Peyer's patch (tissue), 4 donors: ENCODE measurements around the gene OMA1. TPM values are rescaled to one million over a fixed set of nuclear protein-coding genes. Genes with fewer than 3 reads are reported as not detected.
A peak's percentile ranks its signal among the peaks of the same experiment; 100 is the strongest.

Source experiments
- DNase-seq, 3 donors: peaks; one replicate each; pipeline ENCODE4 v3.0.0-alpha.2; 2017 to 2019
- H3K27ac ChIP-seq, 4 donors: fragments of 200-600 bp; sonication (generic); one replicate each; pipeline ENCODE4 v1.5.1; 2016 to 2019
- H3K27me3 ChIP-seq, 2 donors: fragments of 200-600 bp; sonication (generic); one replicate each; pipeline ENCODE4 v1.5.1; 2019
- H3K36me3 ChIP-seq, 3 donors: fragments of 200-600 bp; sonication (generic); one replicate each; pipeline ENCODE4 v1.5.1; 2016 to 2019
- H3K4me1 ChIP-seq, 4 donors: fragments of 200-600 bp; sonication (generic); one replicate each; pipeline ENCODE4 v1.5.1; 2016 to 2019
- H3K4me3 ChIP-seq, 4 donors: fragments of 200-600 bp; sonication (generic); 1 replicate in 3 of 4; 2 replicates in 1 of 4; pipeline ENCODE4 v1.5.1; 2016 to 2019; ENCODE audit warnings: mild to moderate bottlenecking in 1 of 4
- H3K9me3 ChIP-seq, 4 donors: fragments of 200-600 bp; sonication (generic); one replicate each; pipeline ENCODE4 v1.5.1; 2016 to 2019; ENCODE audit warnings: mild to moderate bottlenecking in 1 of 4
- CTCF ChIP-seq, 6 experiments: fragments of 450-650 bp in 4 of 6; fragments of 200-600 bp in 2 of 6; sonication (generic) in 1 of 6; IDR thresholded peaks; one replicate each; pipeline ENCODE4 v1.5.1; 2017 to 2019; ENCODE audit warnings: antibody characterized with exemption in 6 of 6, mild to moderate bottlenecking in 3 of 6, moderate library complexity in 1 of 6
- POLR2A ChIP-seq, 2 donors: fragments of 450-650 bp; IDR thresholded peaks; one replicate each; pipeline ENCODE4 v1.5.1; 2017; ENCODE audit warnings: antibody characterized with exemption in 2 of 2, mild to moderate bottlenecking in 2 of 2, moderate library complexity in 2 of 2
- total RNA-seq, 4 donors: library from RNA; depleted of rRNA; stranded (reverse); fragments of >200 nt; gene quantifications; one replicate each; pipeline ENCODE4 v1.1.0, GENCODE V29; 2016

OMA1 gene
- total RNA-seq, 4 donors from 2014 or later: 15.5 to 52.8 (median 17.6) TPM

GRCh38 chr1:58576727-58577653 lies 30.5 kb upstream of the OMA1 start, which contains the start of gene TACSTD2:
TACSTD2 (minus strand) TSS chr1:58577252; CDS start chr1:58577156, 96 bp downstream.
- Histone ChIP-seq H3K27ac (peak within 1 kb of the TSS in 1 of 4 donors; percentile 5), H3K4me3 (peak within 1 kb of the TSS; percentile 25 to 55 (median 36)), H3K27me3 (peaks cover 0 to 22% of the 10 kb centered on the region in 2 donors), H3K4me1 (peaks cover 0 to 15% (median 5%) of the 10 kb centered on the region in 4 donors), H3K36me3 (no peaks in the 10 kb centered on the region), H3K9me3 (no peaks in the 10 kb centered on the region)
- DNase-seq: peak in 2 of 3 donors; percentile 52 to 62
- TF ChIP-seq POLR2A (IDR thresholded peaks at IDR 0.05): no peak
- no peak for TF ChIP-seq CTCF (IDR thresholded peaks at IDR 0.05)

- Histone ChIP-seq H3K27me3 (peaks cover 0 to 22% of the 10 kb centered on the region in 2 donors), H3K36me3 (no peaks in the 10 kb centered on the region), H3K4me1 (peaks cover 0 to 15% (median 5%) of the 10 kb centered on the region in 4 donors), H3K4me3 (peak overlapping the region; percentile 25 to 55 (median 36)), H3K27ac (peak overlapping the region in 1 of 4 donors; percentile 5), H3K9me3 (no peaks in the 10 kb centered on the region)
- no peak for DNase-seq
- TF ChIP-seq CTCF (IDR thresholded peaks at IDR 0.05): no peak
- TF ChIP-seq POLR2A (IDR thresholded peaks at IDR 0.05): no peak
Observed at GRCh38 chr1:58576325-58576726, 29.8 kb upstream of the OMA1 start.

- Histone ChIP-seq H3K4me3 (peak overlapping the region in 3 of 4 donors; percentile 26 to 55 (median 46)), H3K27me3 (peaks cover 0 to 22% of the 10 kb centered on the region in 2 donors), H3K9me3 (no peaks in the 10 kb centered on the region), H3K27ac (no peak overlapping the region), H3K36me3 (no peaks in the 10 kb centered on the region), H3K4me1 (peaks cover 0 to 15% (median 5%) of the 10 kb centered on the region in 4 donors)
- DNase-seq: no peak
- TF ChIP-seq CTCF (IDR thresholded peaks at IDR 0.05): no peak
- TF ChIP-seq POLR2A (IDR thresholded peaks at IDR 0.05): no peak
Observed at GRCh38 chr1:58575551-58576324, 29.2 kb upstream of the OMA1 start.

- Histone ChIP-seq H3K27ac (no peak overlapping the region), H3K9me3 (no peaks in the 10 kb centered on the region), H3K4me1 (peaks cover 0 to 15% (median 5%) of the 10 kb centered on the region in 4 donors), H3K36me3 (no peaks in the 10 kb centered on the region), H3K27me3 (peaks cover 0 to 22% of the 10 kb centered on the region in 2 donors), H3K4me3 (no peak overlapping the region)
- DNase-seq: no peak
- TF ChIP-seq POLR2A (IDR thresholded peaks at IDR 0.05) (no peak), CTCF (IDR thresholded peaks at IDR 0.05) (no peak)
Observed at GRCh38 chr1:58574816-58575215, 28.3 kb upstream of the OMA1 start.

- Histone ChIP-seq H3K27ac (no peak overlapping the region), H3K4me1 (peaks cover 0 to 15% (median 5%) of the 10 kb centered on the region in 4 donors), H3K9me3 (no peaks in the 10 kb centered on the region), H3K27me3 (peaks cover 0 to 22% of the 10 kb centered on the region in 2 donors), H3K4me3 (no peak overlapping the region), H3K36me3 (no peaks in the 10 kb centered on the region)
- no peak for TF ChIP-seq POLR2A (IDR thresholded peaks at IDR 0.05)
- no peak for DNase-seq
Observed at GRCh38 chr1:58573705-58574591, 27.4 kb upstream of the OMA1 start.
